K562 (cell line): ENCODE results near the gene TAAR8. TPM values are rescaled to one million over a fixed set of nuclear protein-coding genes. Genes with fewer than 3 reads are reported as not detected.
A peak's percentile ranks its signal among the peaks of the same experiment; 100 is the strongest.

Source experiments
- E2F6 ChIP-seq, 2 experiments: IDR thresholded peaks; 2 replicates each; pipeline ENCODE4 v1.6.1; 2011; ENCODE audit warnings: borderline replicate concordance in 1 of 2, control low read depth in 1 of 2, low read depth in 1 of 2, low read length in 1 of 2, mild to moderate bottlenecking in 1 of 2, mixed read lengths in 1 of 2, moderate library complexity in 1 of 2; ENCODE audit not compliant: insufficient read depth in 1 of 2, insufficient read length in 1 of 2, poor library complexity in 1 of 2, severe bottlenecking in 1 of 2; ENCODE audit errors: extremely low read depth in 1 of 2
- ESRRA ChIP-seq: fragments of 450-650 bp; IDR thresholded peaks from 2 replicates; pipeline ENCODE4 v1.6.1; 2014; ENCODE audit warnings: low read depth, mild to moderate bottlenecking, moderate library complexity, borderline replicate concordance
- HNRNPLL ChIP-seq: fragments of 200-400 bp; formaldehyde crosslinking; IDR thresholded peaks from 2 replicates; pipeline ENCODE4 v1.6.1; 2017; ENCODE audit warnings: low read length, low read depth, mild to moderate bottlenecking; ENCODE audit not compliant: poor library complexity, severe bottlenecking
- KLF1 ChIP-seq: fragments of 450-650 bp; IDR thresholded peaks from 2 replicates; pipeline ENCODE4 v1.6.1; 2016; ENCODE audit warnings: missing genetic modification characterization, missing compliant biosample characterization
- KLF16 ChIP-seq: IDR thresholded peaks from 2 replicates; pipeline ENCODE4 v1.6.1; 2016; ENCODE audit warnings: antibody characterized with exemption
- MEIS2 ChIP-seq: fragments of 450-650 bp; IDR thresholded peaks from 2 replicates; pipeline ENCODE4 v1.6.1; 2014; ENCODE audit warnings: mild to moderate bottlenecking; ENCODE audit not compliant: partially characterized antibody
- RBBP5 ChIP-seq: fragments of 200-600 bp; sonication (generic); IDR thresholded peaks from 2 replicates; pipeline ENCODE4 v1.6.1; 2012; ENCODE audit warnings: borderline replicate concordance, mild to moderate bottlenecking, low read length, control low read depth, inconsistent platforms; ENCODE audit not compliant: insufficient read depth, poor library complexity, severe bottlenecking
- TAF9B ChIP-seq: fragments of 450-650 bp; IDR thresholded peaks from 2 replicates; pipeline ENCODE4 v1.6.1; 2018; ENCODE audit warnings: mild to moderate bottlenecking; ENCODE audit not compliant: partially characterized antibody
- ZNF282 ChIP-seq: sonication (generic); formaldehyde crosslinking; IDR thresholded peaks from 2 replicates; pipeline ENCODE4 v1.8.1; 2023; ENCODE audit warnings: missing genetic modification reagents
- polyA plus RNA-seq, 8 experiments: library from polyadenylated mRNA; depleted of rRNA in 4 of 8; stranded (reverse) in 5 of 8; unstranded in 3 of 8; fragments of >200 nt; fragmentation: Nextera tagmentation in 2 of 8; fragmentation: Illumina TruSeq in 1 of 8; extraction: Ambion mirVana in 2 of 8; extraction: Trizol in 1 of 8; gene quantifications; 2 replicates each; pipeline versions ENCODE4 v1.2.1 to v1.2.3, GENCODE V29; 2011 to 2014; ENCODE audit warnings: inconsistent platforms in 1 of 8, missing spikeins in 1 of 8
- total RNA-seq, 7 experiments: library from RNA; depleted of rRNA in 6 of 7; stranded (reverse); fragments of >200 nt in 6 of 7; fragmentation: Illumina TruSeq in 2 of 7; extraction: Trizol in 2 of 7; gene quantifications; 2 replicates each; pipeline versions ENCODE4 v1.2.1 to v1.2.3, GENCODE V29; 2011 to 2021; ENCODE audit warnings: low replicate concordance in 1 of 7
- TF ChIP-seq, protein P1 (sequence below): sonication (generic); formaldehyde crosslinking; IDR thresholded peaks from 2 replicates; pipeline ENCODE4 v1.8.1; 2023; ENCODE audit warnings: mild to moderate bottlenecking, missing genetic modification reagents
- TF ChIP-seq, protein P2 (sequence below), 2 experiments: fragments of 450-650 bp; formaldehyde crosslinking in 1 of 2; IDR thresholded peaks; 2 replicates each; pipeline versions ENCODE4 v1.4.0 to v1.6.1; 2014 to 2020; ENCODE audit warnings: mild to moderate bottlenecking in 2 of 2, borderline replicate concordance in 1 of 2, low read depth in 1 of 2
- TF ChIP-seq, protein P3 (sequence below): fragments of 450-650 bp; formaldehyde crosslinking; IDR thresholded peaks from 2 replicates; pipeline ENCODE4 v1.4.0; 2020; ENCODE audit warnings: mild to moderate bottlenecking, moderate library complexity

TAAR8 gene
- total and polyA plus RNA-seq, 9 of the 15 experiments (the other 6 are each of a cell fraction or from before 2014, with no cell fraction given), result not detected

DNA sequence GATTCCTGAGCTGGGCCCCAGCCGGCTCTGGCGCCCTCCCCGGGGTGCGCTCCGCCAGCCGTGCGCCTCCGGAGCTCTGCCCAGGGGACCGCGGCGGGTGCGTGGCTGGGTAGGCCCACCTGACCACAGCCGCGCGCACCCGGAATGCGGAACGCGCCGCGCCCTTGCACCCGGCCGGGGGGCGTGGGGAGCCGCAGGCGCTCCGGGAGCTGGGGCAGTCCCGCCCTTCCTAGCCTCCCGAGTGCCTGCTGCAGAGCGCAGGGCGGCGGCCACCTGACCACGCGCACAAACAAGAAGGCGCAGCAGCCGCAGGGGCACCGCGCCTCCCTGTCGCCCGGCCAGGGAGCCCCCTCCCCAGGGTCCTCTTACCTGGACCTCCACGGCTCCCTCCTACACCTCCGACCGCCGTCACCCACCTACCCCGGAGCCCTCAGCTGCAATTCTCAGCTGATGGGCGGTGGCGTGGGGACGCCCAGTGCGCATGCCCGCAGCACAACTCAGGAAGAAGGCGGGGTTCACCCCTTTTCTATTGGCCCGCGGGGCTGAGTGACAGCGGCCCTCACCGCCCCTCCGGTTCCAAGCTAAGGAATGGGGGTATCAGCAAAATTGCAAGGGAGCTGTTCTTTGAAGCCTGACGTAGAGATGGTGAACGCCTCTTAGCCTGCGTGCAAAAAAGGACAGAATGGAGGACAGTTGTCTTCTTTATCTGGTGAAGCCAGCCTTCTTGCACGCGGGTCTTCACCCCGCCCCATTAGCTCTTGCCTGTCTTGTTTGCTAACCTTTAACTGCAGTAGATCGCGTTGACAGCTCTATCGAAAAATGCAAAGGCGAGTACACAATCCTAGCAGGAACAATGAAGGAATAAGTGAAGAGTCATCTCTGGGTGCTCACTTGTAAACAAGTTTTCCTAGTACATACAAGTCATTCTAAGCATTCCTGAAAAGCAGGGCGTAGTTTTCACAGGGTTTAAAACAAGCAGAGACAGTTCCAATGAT is 39.5 kb upstream of the TAAR8 start, which contains the start of gene STX7 (continued):
- TF ChIP-seq ESRRA (peak; percentile 46; the same call in 1 of the 2 replicates), E2F6 (IDR thresholded peaks at IDR 0.05; ENCODE audit: borderline replicate concordance in 1 of 2, extremely low read depth in 1 of 2, insufficient read depth in 1 of 2, insufficient read length in 1 of 2, low read depth in 1 of 2, low read length in 1 of 2, poor library complexity in 1 of 2, severe bottlenecking in 1 of 2) (peak in 1 of 2 experiments; percentile 28), MEIS2 (peak; percentile 85), RBBP5 (peak; percentile 87), KLF16 (0 out of 2 replicates have a peak, but pooled peaks have one; percentile 19), KLF1 (tag) (peak; percentile 80), ZNF282 (no peak), HNRNPLL (no peak), TAF9B (peak; percentile 57)
- TF ChIP-seq, protein P1, sequence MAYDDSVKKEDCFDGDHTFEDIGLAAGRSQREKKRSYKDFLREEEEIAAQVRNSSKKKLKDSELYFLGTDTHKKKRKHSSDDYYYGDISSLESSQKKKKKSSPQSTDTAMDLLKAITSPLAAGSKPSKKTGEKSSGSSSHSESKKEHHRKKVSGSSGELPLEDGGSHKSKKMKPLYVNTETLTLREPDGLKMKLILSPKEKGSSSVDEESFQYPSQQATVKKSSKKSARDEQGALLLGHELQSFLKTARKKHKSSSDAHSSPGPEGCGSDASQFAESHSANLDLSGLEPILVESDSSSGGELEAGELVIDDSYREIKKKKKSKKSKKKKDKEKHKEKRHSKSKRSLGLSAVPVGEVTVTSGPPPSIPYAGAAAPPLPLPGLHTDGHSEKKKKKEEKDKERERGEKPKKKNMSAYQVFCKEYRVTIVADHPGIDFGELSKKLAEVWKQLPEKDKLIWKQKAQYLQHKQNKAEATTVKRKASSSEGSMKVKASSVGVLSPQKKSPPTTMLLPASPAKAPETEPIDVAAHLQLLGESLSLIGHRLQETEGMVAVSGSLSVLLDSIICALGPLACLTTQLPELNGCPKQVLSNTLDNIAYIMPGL (CRISPR knock-in tag), result no peak
- TF ChIP-seq, protein P2, sequence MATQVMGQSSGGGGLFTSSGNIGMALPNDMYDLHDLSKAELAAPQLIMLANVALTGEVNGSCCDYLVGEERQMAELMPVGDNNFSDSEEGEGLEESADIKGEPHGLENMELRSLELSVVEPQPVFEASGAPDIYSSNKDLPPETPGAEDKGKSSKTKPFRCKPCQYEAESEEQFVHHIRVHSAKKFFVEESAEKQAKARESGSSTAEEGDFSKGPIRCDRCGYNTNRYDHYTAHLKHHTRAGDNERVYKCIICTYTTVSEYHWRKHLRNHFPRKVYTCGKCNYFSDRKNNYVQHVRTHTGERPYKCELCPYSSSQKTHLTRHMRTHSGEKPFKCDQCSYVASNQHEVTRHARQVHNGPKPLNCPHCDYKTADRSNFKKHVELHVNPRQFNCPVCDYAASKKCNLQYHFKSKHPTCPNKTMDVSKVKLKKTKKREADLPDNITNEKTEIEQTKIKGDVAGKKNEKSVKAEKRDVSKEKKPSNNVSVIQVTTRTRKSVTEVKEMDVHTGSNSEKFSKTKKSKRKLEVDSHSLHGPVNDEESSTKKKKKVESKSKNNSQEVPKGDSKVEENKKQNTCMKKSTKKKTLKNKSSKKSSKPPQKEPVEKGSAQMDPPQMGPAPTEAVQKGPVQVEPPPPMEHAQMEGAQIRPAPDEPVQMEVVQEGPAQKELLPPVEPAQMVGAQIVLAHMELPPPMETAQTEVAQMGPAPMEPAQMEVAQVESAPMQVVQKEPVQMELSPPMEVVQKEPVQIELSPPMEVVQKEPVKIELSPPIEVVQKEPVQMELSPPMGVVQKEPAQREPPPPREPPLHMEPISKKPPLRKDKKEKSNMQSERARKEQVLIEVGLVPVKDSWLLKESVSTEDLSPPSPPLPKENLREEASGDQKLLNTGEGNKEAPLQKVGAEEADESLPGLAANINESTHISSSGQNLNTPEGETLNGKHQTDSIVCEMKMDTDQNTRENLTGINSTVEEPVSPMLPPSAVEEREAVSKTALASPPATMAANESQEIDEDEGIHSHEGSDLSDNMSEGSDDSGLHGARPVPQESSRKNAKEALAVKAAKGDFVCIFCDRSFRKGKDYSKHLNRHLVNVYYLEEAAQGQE (IDR thresholded peaks at IDR 0.05; ENCODE audit: borderline replicate concordance), result peak; percentile 29; the same call in 1 of the 2 replicates
- TF ChIP-seq, protein P2 (CRISPR knock-in tag; IDR thresholded peaks at IDR 0.05; ENCODE audit: low read depth), result peak; percentile 31; the same call in 1 of the 2 replicates
- TF ChIP-seq, protein P3, sequence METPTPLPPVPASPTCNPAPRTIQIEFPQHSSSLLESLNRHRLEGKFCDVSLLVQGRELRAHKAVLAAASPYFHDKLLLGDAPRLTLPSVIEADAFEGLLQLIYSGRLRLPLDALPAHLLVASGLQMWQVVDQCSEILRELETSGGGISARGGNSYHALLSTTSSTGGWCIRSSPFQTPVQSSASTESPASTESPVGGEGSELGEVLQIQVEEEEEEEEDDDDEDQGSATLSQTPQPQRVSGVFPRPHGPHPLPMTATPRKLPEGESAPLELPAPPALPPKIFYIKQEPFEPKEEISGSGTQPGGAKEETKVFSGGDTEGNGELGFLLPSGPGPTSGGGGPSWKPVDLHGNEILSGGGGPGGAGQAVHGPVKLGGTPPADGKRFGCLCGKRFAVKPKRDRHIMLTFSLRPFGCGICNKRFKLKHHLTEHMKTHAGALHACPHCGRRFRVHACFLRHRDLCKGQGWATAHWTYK, result no peak
